ENCODE data around the gene CCDC78. TPM values are rescaled to one million over a fixed set of nuclear protein-coding genes. Genes with fewer than 3 reads are reported as not detected.

CCDC78 gene
- total RNA-seq, 1 donor from 2014 or later = 7.6 TPM

- peak overlapping the region; percentile 69 for H3K27ac ChIP-seq
- H3K4me1 ChIP-seq = peaks cover 54% of the 10 kb centered on the region
- no peaks in the 10 kb centered on the region for H3K9me3 ChIP-seq
- H3K36me3 ChIP-seq = peaks cover 0 to 12% of the 10 kb centered on the region in 2 donors
- peak overlapping the region; percentile 63 to 94 for H3K4me3 ChIP-seq
- TF ChIP-seq CTCF (IDR thresholded peaks at IDR 0.05) = no peak
- TF ChIP-seq POLR2AphosphoS5 (IDR thresholded peaks at IDR 0.05; ENCODE audit: insufficient read depth in 1 of 2, low read depth in 1 of 2) = no peak
- TF ChIP-seq POLR2A (IDR thresholded peaks at IDR 0.05) = no peak
- peaks cover 9% of the 10 kb centered on the region for H3K27me3 ChIP-seq
- DNase-seq (ENCODE audit: extremely low spot score in 2 of 2) = no peak
- intact Hi-C loops (cut with DNase I) = no loop called here
These were observed 36.9 kb downstream of the CCDC78 start for GRCh38 chr16:689175-689897.

- DNase-seq (ENCODE audit: extremely low spot score in 2 of 2) = no peak
- H3K36me3 ChIP-seq = peaks cover 0 to 19% of the 10 kb centered on the region in 2 donors
- H3K4me1 ChIP-seq = peaks cover 55% of the 10 kb centered on the region
- no peak overlapping the region for H3K4me3 ChIP-seq
- TF ChIP-seq POLR2AphosphoS5 (IDR thresholded peaks at IDR 0.05; ENCODE audit: insufficient read depth in 1 of 2, low read depth in 1 of 2) (no peak), POLR2A (IDR thresholded peaks at IDR 0.05) (no peak), CTCF (IDR thresholded peaks at IDR 0.05) (no peak)
- H3K27ac ChIP-seq = no peak overlapping the region
- no peaks in the 10 kb centered on the region for H3K9me3 ChIP-seq
- intact Hi-C loops (cut with DNase I) = no loop called here
- H3K27me3 ChIP-seq = no peaks in the 10 kb centered on the region
These were observed 38.7 kb downstream of the CCDC78 start for GRCh38 chr16:687499-687898.

- intact Hi-C loops (cut with DNase I) = no loop called here
- H3K9me3 ChIP-seq = no peaks in the 10 kb centered on the region
- no peaks in the 10 kb centered on the region for H3K27me3 ChIP-seq
- peaks cover 63% of the 10 kb centered on the region for H3K4me1 ChIP-seq
- peaks cover 0 to 28% of the 10 kb centered on the region in 2 donors for H3K36me3 ChIP-seq
- TF ChIP-seq POLR2AphosphoS5 (IDR thresholded peaks at IDR 0.05; ENCODE audit: insufficient read depth in 1 of 2, low read depth in 1 of 2) (no peak), POLR2A (IDR thresholded peaks at IDR 0.05) (no peak), CTCF (IDR thresholded peaks at IDR 0.05) (no peak)
- H3K27ac ChIP-seq = no peak overlapping the region
- no peak overlapping the region for H3K4me3 ChIP-seq
- no peak for DNase-seq (ENCODE audit: extremely low spot score in 2 of 2)
These were observed 39.6 kb downstream of the CCDC78 start for GRCh38 chr16:686459-687260.

GRCh38 chr16:685967-686366, 40.3 kb downstream of the CCDC78 start:
- Histone ChIP-seq H3K4me3 (no peak overlapping the region), H3K27me3 (no peaks in the 10 kb centered on the region), H3K27ac (no peak overlapping the region), H3K9me3 (no peaks in the 10 kb centered on the region), H3K4me1 (peaks cover 68% of the 10 kb centered on the region), H3K36me3 (peaks cover 0 to 29% of the 10 kb centered on the region in 2 donors)
- intact Hi-C loops (cut with DNase I) = no loop called here
- no peak for TF ChIP-seq CTCF (IDR thresholded peaks at IDR 0.05)
- no peak for TF ChIP-seq POLR2AphosphoS5 (IDR thresholded peaks at IDR 0.05; ENCODE audit: insufficient read depth in 1 of 2, low read depth in 1 of 2)
- TF ChIP-seq POLR2A (IDR thresholded peaks at IDR 0.05) = no peak
- no peak for DNase-seq (ENCODE audit: extremely low spot score in 2 of 2)
